Skeletal muscle satellite cell (primary cell): ENCODE results near the gene KCND2.

ENCODE experiments used
- H3K27me3 ChIP-seq: 2 replicates; pipeline ENCODE4 v1.7.0; 2013; ENCODE audit warnings: low read length; ENCODE audit not compliant: control insufficient read depth, insufficient read depth
- H3K36me3 ChIP-seq: 2 replicates; pipeline ENCODE4 v1.7.0; 2013; ENCODE audit warnings: mild to moderate bottlenecking, control low read depth, low read length; ENCODE audit not compliant: insufficient read depth
- H3K4me1 ChIP-seq: 2 replicates; pipeline ENCODE4 v1.7.0; 2013; ENCODE audit warnings: low read length; ENCODE audit not compliant: control insufficient read depth, insufficient read depth
- H3K4me2 ChIP-seq: 2 replicates; pipeline ENCODE4 v1.7.0; 2013; ENCODE audit warnings: mild to moderate bottlenecking, low read length
- H3K4me3 ChIP-seq: 2 replicates; pipeline ENCODE4 v1.7.0; 2013; ENCODE audit warnings: low read length
- H3K9ac ChIP-seq: 2 replicates; pipeline ENCODE4 v1.7.0; 2013; ENCODE audit warnings: mild to moderate bottlenecking, low read depth, low read length, moderate library complexity
- H3K9me3 ChIP-seq: replicated peaks from 2 replicates; pipeline ENCODE4 v1.7.0; 2013; ENCODE audit warnings: mild to moderate bottlenecking, control low read depth, low read length

The KCND2 gene

GRCh38 chr7:120716307-120716706 is 443.3 kb downstream of the KCND2 start:
- Histone ChIP-seq H3K27me3 (no peaks in the 10 kb centered on the region), H3K36me3 (no peaks in the 10 kb centered on the region), H3K4me1 (no peaks in the 10 kb centered on the region), H3K4me2 (no peak overlapping the region), H3K4me3 (no peak overlapping the region), H3K9ac (no peak overlapping the region), H3K9me3 (no peaks in the 10 kb centered on the region)

- H3K4me2 ChIP-seq, result no peak overlapping the region
- H3K27me3 ChIP-seq, result no peaks in the 10 kb centered on the region
- H3K9me3 ChIP-seq, result no peaks in the 10 kb centered on the region
- H3K9ac ChIP-seq, result no peak overlapping the region
- H3K36me3 ChIP-seq, result no peaks in the 10 kb centered on the region
- no peaks in the 10 kb centered on the region for H3K4me1 ChIP-seq
- H3K4me3 ChIP-seq, result no peak overlapping the region
Measured at GRCh38 chr7:120717166-120717565, 444.2 kb downstream of the KCND2 start.

- no peak overlapping the region for H3K9ac ChIP-seq
- no peaks in the 10 kb centered on the region for H3K9me3 ChIP-seq
- no peaks in the 10 kb centered on the region for H3K36me3 ChIP-seq
- H3K4me3 ChIP-seq, result no peak overlapping the region
- no peaks in the 10 kb centered on the region for H3K27me3 ChIP-seq
- H3K4me1 ChIP-seq, result no peaks in the 10 kb centered on the region
- no peak overlapping the region for H3K4me2 ChIP-seq
Measured at GRCh38 chr7:120718361-120718760, 445.4 kb downstream of the KCND2 start.

- H3K27me3 ChIP-seq, result no peaks in the 10 kb centered on the region
- no peak overlapping the region for H3K4me3 ChIP-seq
- no peak overlapping the region for H3K4me2 ChIP-seq
- no peaks in the 10 kb centered on the region for H3K9me3 ChIP-seq
- H3K4me1 ChIP-seq, result no peaks in the 10 kb centered on the region
- no peaks in the 10 kb centered on the region for H3K36me3 ChIP-seq
- no peak overlapping the region for H3K9ac ChIP-seq
Measured at GRCh38 chr7:120720317-120720716, 447.3 kb downstream of the KCND2 start.

- Histone ChIP-seq H3K9ac (no peak overlapping the region), H3K27me3 (no peaks in the 10 kb centered on the region), H3K4me3 (no peak overlapping the region), H3K9me3 (no peaks in the 10 kb centered on the region), H3K4me1 (no peaks in the 10 kb centered on the region), H3K36me3 (no peaks in the 10 kb centered on the region), H3K4me2 (no peak overlapping the region)
Measured at GRCh38 chr7:120723465-120724385, 450.8 kb downstream of the KCND2 start.

- no peak overlapping the region for H3K4me2 ChIP-seq
- H3K4me3 ChIP-seq, result no peak overlapping the region
- no peak overlapping the region for H3K9ac ChIP-seq
- H3K4me1 ChIP-seq, result peaks cover 6% of the 10 kb centered on the region
- no peaks in the 10 kb centered on the region for H3K27me3 ChIP-seq
- H3K36me3 ChIP-seq, result no peaks in the 10 kb centered on the region
- H3K9me3 ChIP-seq, result no peaks in the 10 kb centered on the region
Measured at GRCh38 chr7:120724448-120724847, 451.5 kb downstream of the KCND2 start.

- peaks cover 9% of the 10 kb centered on the region for H3K4me1 ChIP-seq
- H3K4me3 ChIP-seq, result no peak overlapping the region
- no peak overlapping the region for H3K9ac ChIP-seq
- no peaks in the 10 kb centered on the region for H3K9me3 ChIP-seq
- H3K4me2 ChIP-seq, result peak overlapping the region; percentile 64
- no peaks in the 10 kb centered on the region for H3K36me3 ChIP-seq
- H3K27me3 ChIP-seq, result no peaks in the 10 kb centered on the region
Measured at GRCh38 chr7:120724955-120725354, 452.0 kb downstream of the KCND2 start.

GRCh38 chr7:120725376-120726039 is 452.5 kb downstream of the KCND2 start:
- Histone ChIP-seq H3K9ac (no peak overlapping the region), H3K36me3 (no peaks in the 10 kb centered on the region), H3K27me3 (no peaks in the 10 kb centered on the region), H3K4me2 (peak overlapping the region; percentile 64), H3K4me1 (peaks cover 9% of the 10 kb centered on the region), H3K4me3 (no peak overlapping the region), H3K9me3 (no peaks in the 10 kb centered on the region)

- H3K27me3 ChIP-seq, result no peaks in the 10 kb centered on the region
- H3K4me3 ChIP-seq, result peak overlapping the region; percentile 12
- H3K9ac ChIP-seq, result no peak overlapping the region
- H3K4me1 ChIP-seq, result peaks cover 16% of the 10 kb centered on the region
- H3K36me3 ChIP-seq, result no peaks in the 10 kb centered on the region
- peak overlapping the region; percentile 16 for H3K4me2 ChIP-seq
- H3K9me3 ChIP-seq, result no peaks in the 10 kb centered on the region
Measured at GRCh38 chr7:120729245-120729644, 456.3 kb downstream of the KCND2 start.

GRCh38 chr7:120731271-120731670 is 458.3 kb downstream of the KCND2 start:
- Histone ChIP-seq H3K36me3 (no peaks in the 10 kb centered on the region), H3K4me2 (no peak overlapping the region), H3K9ac (no peak overlapping the region), H3K4me1 (peaks cover 16% of the 10 kb centered on the region), H3K4me3 (no peak overlapping the region), H3K9me3 (no peaks in the 10 kb centered on the region), H3K27me3 (no peaks in the 10 kb centered on the region)

GRCh38 chr7:120732256-120732655 is 459.3 kb downstream of the KCND2 start:
- H3K9me3 ChIP-seq, result no peaks in the 10 kb centered on the region

More at GRCh38 chr7:120732256-120732655, 459.3 kb downstream of the KCND2 start:
- no peak overlapping the region for H3K4me2 ChIP-seq
- peaks cover 16% of the 10 kb centered on the region for H3K4me1 ChIP-seq
- no peaks in the 10 kb centered on the region for H3K36me3 ChIP-seq
- no peak overlapping the region for H3K4me3 ChIP-seq
- no peaks in the 10 kb centered on the region for H3K27me3 ChIP-seq
- no peak overlapping the region for H3K9ac ChIP-seq
